A549 (cell line): ENCODE measurements around the gene LCE1B.

ENCODE experiments used
- CEBPB ChIP-seq, 2 experiments: fragments of >200 bp in 1 of 2; sonication (Bioruptor Twin) in 1 of 2; formaldehyde crosslinking in 1 of 2; IDR thresholded peaks; 2 replicates each; pipeline ENCODE4 v1.6.1; 2012 to 2016
- CTCF ChIP-seq: fragments of >200 bp; sonication (Bioruptor Twin); formaldehyde crosslinking; IDR thresholded peaks from 3 replicates; pipeline ENCODE4 v1.5.1; 2016
- EP300 ChIP-seq, 2 experiments: fragments of >200 bp; sonication (Bioruptor Twin); formaldehyde crosslinking; IDR thresholded peaks; 2 replicates in 1 of 2; 3 replicates in 1 of 2; pipeline ENCODE4 v1.6.1; 2016 to 2017
- GATA3 ChIP-seq: IDR thresholded peaks from 2 replicates; pipeline ENCODE4 v1.6.1; 2012; ENCODE audit warnings: borderline replicate concordance
- KDM5A ChIP-seq: fragments of 200-600 bp; sonication (generic); IDR thresholded peaks from 2 replicates; pipeline ENCODE4 v1.6.1; 2016; ENCODE audit warnings: antibody characterized with exemption, mild to moderate bottlenecking
- POLR2A ChIP-seq: IDR thresholded peaks from 2 replicates; pipeline ENCODE4 v1.6.1; 2012; ENCODE audit warnings: mild to moderate bottlenecking, low read length
- RAD21 ChIP-seq, 2 experiments: fragments of >200 bp in 1 of 2; sonication (Bioruptor Twin) in 1 of 2; formaldehyde crosslinking in 1 of 2; IDR thresholded peaks in 1 of 2; conservative IDR thresholded peaks in 1 of 2; 2 replicates in 1 of 2; 3 replicates in 1 of 2; pipeline ENCODE4 v1.6.1; 2012 to 2018; ENCODE audit warnings: inconsistent platforms in 1 of 2
- SMC3 ChIP-seq: fragments of >200 bp; sonication (Bioruptor Twin); formaldehyde crosslinking; IDR thresholded peaks from 3 replicates; pipeline ENCODE4 v1.6.1; 2018; ENCODE audit warnings: inconsistent platforms

DNA sequence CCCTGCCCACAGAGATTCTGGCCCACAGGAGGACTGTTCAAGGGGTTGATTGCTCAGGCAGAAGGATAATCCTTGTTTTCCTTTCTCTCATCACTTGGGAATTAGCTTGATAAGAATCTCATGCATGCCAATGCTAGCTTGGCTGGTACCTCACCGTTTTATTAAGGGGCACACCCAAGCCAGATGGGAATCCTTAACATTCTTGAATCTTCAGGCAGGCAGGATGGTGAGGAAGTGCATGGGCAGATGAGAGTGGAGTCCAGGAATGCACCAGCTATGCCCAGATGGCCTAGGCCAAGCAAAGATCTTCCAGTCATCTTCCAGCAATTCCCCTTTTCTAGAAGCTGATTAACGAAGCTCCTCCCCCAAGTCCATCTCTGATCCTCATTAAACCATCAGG, 43.9 kb downstream of the LCE1B start:
- no peak for TF ChIP-seq KDM5A
- TF ChIP-seq EP300 (IDR thresholded peaks at IDR 0.05): no peak
- no peak for TF ChIP-seq POLR2A
- no peak for TF ChIP-seq CTCF
- TF ChIP-seq RAD21 (conservative IDR thresholded peaks at IDR 0.05 in 1 of 2, IDR thresholded peaks at IDR 0.05 in 1 of 2): no peak
- TF ChIP-seq SMC3: no peak
- TF ChIP-seq CEBPB (IDR thresholded peaks at IDR 0.05): no peak
- TF ChIP-seq GATA3: no peak
